KOPT-K1 (cell line): Measurements from ENCODE around the gene ALDOB.
"Not testable (repeated sequence)": the region's sequence is repeated elsewhere in the genome, so short reads cannot be mapped to it uniquely, and the experiment has no call there.

ENCODE experiments used
- H3K27ac ChIP-seq: fragments of 200-600 bp; sonication (generic); 2 replicates; pipeline ENCODE4 v1.5.1; 2016; ENCODE audit warnings: antibody characterized with exemption, mild to moderate bottlenecking, low read depth, low read length; ENCODE audit not compliant: poor library complexity, severe bottlenecking
- H3K36me3 ChIP-seq: fragments of 200-600 bp; sonication (generic); 2 replicates; pipeline ENCODE4 v1.5.1; 2017; ENCODE audit warnings: antibody characterized with exemption, mild to moderate bottlenecking, low read length, moderate library complexity; ENCODE audit not compliant: insufficient read depth
- H3K9me3 ChIP-seq: fragments of 200-600 bp; sonication (generic); 2 replicates; pipeline ENCODE4 v1.5.1; 2017; ENCODE audit warnings: antibody characterized with exemption, low read length, mild to moderate bottlenecking; ENCODE audit not compliant: insufficient read depth, poor library complexity, severe bottlenecking

The ALDOB gene

DNA sequence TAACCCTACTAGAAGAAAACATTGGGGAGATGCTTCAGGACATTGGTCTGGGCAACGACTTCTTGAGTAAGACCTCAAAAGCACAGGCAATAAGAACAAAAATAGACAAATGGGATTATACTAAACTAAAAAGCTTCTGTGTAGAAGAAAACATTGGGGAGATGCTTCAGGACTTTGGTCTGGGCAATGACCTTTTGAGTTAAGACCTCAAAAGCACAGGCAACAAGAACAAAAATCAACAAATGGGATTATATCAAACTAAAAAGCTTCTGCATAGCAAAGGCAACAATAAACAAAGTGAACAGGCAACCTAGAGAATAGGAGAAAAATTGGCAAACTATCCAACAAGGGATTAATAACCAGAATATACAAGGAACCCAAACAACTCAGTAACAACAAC is 40.9 kb downstream of the ALDOB start:
- Histone ChIP-seq H3K36me3 (peaks cover 40% of the 10 kb centered on the region), H3K27ac (no peak overlapping the region), H3K9me3 (peaks cover 29% of the 10 kb centered on the region)

DNA sequence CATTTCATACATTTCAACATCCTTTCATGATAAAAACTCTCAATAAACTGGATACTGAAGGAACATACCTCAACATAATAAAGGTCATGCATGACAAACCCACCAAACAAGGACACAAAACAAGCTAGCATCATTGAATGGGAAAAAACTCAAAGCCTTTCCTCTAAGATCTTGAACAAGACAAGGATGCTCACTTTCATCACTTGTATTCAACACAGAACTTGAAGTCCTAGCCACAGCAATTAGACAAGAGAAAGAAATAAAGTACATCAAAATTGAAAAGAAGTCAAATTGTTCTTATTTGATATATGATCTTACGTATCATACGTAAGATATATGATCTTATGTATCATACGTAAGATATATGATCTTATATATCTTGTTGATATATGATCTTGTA is 42.4 kb downstream of the ALDOB start:
- H3K27ac ChIP-seq: no peak overlapping the region
- H3K36me3 ChIP-seq: peaks cover 55% of the 10 kb centered on the region

DNA sequence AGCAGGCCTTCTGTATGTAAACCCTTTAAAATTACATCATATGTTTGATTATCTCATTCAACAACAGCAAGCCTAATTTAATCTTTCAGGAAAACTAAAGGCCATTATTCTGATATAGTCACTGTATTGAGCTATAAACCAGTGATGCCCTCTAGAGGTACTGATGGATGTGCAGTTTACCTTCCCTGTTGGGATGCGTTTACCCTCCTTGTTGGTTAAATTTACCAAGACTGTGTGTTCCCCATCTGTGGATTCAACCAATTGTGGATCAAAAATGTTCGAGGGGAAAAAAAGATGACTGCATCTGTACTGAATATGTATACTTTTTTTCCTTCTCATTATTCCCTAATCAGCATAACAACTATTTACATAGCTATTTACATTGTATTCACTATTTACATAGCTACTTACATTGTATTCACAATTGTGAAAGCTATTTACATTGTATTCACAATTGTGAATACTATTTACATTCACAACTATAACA is 47.0 kb downstream of the ALDOB start:
- peaks cover 47% of the 10 kb centered on the region for H3K36me3 ChIP-seq
- H3K27ac ChIP-seq: no peak overlapping the region
- H3K9me3 ChIP-seq: peaks cover 19% of the 10 kb centered on the region

More for the DNA sequence above, 42.4 kb downstream of the ALDOB start:
- H3K9me3 ChIP-seq: peaks cover 29% of the 10 kb centered on the region

DNA sequence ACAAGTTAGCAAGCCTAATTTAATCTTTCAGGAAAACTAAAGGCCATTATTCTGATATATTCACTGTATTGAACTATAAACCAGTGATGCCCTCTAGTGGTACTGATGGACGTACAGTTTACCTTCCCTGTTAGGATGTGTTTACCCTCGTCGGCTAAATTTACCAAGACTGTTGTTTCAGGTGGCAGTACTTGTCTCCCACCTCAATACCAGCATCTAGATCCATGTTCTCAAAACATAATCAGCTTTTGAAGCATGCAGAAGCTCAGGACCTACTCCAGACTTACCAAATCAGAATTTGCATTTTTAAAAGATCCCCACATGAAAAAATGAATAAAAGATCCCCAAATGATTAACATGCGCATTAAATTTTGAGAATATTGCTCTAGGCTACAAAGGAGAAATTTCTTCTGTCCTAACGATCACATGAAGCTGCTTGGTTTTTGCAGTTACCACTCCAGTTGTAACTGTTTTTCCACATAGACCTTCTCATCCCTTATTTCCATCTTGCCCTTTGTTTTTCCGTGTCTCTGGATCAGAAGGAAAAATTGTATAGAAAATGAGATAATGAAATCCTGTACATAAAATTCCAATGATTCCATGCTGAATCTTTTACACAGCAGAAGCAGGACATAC is 47.6 kb downstream of the ALDOB start:
- Histone ChIP-seq H3K9me3 (peaks cover 13% of the 10 kb centered on the region), H3K27ac (no peak overlapping the region), H3K36me3 (peaks cover 47% of the 10 kb centered on the region)

DNA sequence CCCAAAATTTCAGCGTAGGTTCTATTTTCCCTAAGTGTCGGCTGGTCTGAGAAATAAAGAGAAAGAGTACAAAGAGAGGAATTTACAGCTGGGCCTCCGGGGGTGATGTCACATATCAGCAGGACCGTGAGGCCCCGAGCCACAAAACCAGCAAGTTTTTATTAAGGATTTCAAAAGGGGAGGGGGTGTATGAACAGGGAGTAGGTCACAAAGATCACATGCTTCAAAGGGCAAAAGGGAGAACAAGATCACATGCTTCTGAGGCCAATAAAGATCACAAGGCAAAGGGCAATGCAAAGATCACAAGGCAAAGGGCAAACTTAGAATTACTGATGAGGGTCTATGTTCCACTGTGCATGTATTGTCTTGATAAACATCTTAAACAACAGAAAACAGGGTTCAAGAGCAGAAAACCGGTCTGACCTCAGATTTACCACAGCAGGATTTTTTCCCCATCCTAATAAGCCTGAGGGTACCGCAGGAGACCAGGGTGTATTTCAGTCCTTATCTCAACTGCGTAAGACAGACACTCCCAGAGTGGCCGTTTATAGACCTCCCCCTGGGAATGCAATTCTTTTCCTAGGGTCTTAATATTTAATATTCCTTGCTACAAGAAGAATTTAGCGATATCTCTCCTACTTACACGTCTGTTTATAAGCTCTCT is 50.6 kb downstream of the ALDOB start, which contains the start of gene BAAT:
BAAT (minus strand) TSS at position 134 of the 664 bp plus-strand sequence. CDS start 13,602 bp downstream, outside the sequence.
- Histone ChIP-seq H3K36me3 (peaks cover 35% of the 10 kb centered on the region), H3K9me3 (peaks cover 10% of the 10 kb centered on the region)
- not testable (repeated sequence) for H3K27ac ChIP-seq

DNA sequence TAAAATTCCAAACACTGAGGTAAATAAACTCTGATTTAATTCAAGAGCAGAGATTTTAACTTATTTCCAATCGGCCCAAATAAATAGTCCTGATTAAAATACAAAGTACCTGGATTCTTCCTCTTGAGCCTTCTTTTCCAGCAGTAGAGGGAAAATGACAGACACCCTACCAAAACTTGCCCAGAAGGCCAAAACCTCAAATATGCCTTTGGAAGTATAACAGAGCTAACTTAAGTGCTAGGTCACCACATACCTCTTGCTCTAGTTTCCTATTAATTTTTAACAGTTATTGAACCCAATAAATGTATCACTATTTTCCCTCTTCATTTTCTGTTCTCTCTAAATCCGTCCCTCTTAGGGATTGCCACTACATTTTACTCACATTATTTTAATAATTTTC is 52.2 kb downstream of the ALDOB start:
- H3K36me3 ChIP-seq: peaks cover 19% of the 10 kb centered on the region
- peaks cover 10% of the 10 kb centered on the region for H3K9me3 ChIP-seq
- H3K27ac ChIP-seq: no peak overlapping the region

DNA sequence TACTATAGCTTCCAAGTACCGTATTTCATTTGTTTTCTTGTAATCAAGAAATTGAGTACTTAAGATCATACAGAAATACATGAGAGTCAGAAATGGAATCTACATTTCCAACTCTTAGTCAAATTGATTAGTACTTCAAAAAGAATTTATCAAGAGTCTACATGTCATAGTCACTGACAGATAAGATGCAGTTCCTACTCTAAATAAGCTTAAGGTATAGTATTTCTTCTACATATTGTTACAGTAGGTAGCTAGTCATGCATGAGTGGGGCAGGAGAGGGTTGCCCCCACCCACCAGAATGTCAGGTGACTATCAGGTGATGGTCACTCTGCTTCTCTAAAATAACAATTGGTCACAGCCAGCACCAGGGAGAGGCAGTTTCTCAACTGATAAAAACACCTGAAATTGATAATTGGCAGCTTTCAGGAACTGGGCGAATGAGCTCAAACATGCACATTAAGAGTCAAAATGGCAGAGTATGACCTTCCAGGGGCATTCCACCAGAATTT is 53.7 kb downstream of the ALDOB start:
- Histone ChIP-seq H3K9me3 (peaks cover 10% of the 10 kb centered on the region), H3K36me3 (peaks cover 4% of the 10 kb centered on the region), H3K27ac (no peak overlapping the region)

DNA sequence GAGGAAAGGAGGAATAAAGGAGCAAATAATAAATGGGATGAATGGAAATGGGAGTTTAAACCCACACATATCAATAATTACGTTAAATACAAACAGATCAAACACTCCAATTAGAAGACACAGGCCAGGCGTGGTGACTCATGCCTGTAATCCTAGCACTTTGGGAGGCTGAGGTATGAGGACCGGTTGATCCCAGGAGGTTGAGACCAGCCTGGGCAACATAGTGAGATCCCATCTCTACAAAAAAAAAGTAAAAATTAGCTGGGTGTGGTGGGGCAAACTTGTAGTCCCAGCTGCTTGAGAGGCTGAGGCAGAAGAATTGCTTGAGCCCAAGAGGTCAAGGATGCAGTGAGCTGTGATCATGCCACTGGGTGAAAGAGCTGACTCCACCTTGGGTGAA is 54.5 kb downstream of the ALDOB start:
- no peak overlapping the region for H3K27ac ChIP-seq
- H3K9me3 ChIP-seq: peaks cover 10% of the 10 kb centered on the region

DNA sequence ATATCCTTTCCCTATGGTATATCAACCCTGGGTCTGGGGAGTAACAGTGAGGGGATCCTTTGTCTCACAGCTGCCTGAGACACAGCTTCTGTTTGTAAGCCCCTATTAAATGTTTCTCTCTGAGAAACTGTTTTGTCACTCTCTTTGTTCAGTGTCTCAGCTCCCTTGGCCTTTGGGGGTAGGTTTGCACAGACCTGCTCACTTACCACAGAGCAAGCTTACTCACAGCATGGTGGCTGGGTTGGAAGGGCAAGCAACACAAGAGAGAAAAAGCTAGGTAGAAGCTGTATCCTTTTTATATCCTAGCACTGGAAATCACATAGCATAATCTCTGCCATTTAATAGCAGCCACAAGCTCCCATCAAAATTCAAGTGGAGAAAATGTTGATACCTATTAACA is 55.3 kb downstream of the ALDOB start:
- Histone ChIP-seq H3K27ac (no peak overlapping the region), H3K36me3 (no peaks in the 10 kb centered on the region)

More for the DNA sequence above, 54.5 kb downstream of the ALDOB start:
- H3K36me3 ChIP-seq: no peaks in the 10 kb centered on the region

DNA sequence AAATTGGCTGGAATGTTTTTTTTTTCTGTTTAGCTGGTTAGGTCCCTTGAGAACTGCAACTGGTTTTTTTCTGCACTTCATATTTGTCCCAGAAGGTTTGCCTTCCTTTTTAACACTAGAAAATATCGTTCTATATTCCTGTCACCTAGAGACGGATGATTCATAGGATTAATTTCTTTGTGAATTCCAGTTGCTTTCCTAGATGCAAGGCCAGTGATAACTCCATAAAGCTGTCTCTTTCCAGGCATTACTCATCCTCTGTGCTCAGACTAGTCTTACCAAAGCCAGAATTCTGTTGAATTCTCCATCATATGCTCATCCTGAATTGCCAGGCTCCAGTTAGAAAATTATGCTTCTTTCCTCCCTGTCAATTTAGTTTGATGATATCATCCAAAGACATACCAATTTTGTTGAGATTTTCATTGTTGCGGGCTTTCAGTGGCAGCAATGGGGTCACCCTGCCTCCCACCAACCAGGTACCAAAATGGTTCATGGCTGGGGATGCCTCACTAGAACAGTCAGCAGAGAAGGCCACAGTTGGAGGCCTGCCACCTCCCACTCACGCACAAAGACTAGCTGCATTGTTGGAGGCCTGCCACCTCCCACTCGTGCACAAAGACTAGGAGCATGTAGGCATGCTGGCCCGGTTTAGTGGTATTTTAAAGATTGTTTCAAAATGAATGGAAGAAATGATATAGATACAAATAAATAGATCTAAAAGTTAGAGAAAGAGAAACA is 59.3 kb downstream of the ALDOB start:
- H3K9me3 ChIP-seq: no peaks in the 10 kb centered on the region
- no peak overlapping the region for H3K27ac ChIP-seq
- H3K36me3 ChIP-seq: no peaks in the 10 kb centered on the region

More for the DNA sequence above, 55.3 kb downstream of the ALDOB start:
- H3K9me3 ChIP-seq: peaks cover 8% of the 10 kb centered on the region

DNA sequence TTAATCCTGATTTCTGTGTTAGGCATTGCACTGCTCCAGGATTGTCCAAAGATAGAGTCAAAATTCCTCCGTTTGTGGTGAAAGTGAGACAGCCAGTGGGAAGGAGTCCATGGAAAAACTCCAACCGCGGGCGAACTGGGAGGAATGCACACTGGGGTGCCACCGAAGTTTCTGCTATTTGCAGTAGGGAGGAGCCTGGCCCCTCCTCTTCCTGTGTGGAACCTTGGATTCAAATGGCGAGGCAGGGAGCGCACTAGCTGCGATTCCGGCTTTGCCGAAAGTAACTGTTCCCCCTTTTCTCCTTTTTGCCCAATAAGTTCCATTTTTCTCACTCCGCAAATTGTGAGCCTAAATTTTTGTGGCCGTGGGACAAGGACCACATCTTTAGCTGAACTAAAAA is 60.0 kb downstream of the ALDOB start:
- no peaks in the 10 kb centered on the region for H3K36me3 ChIP-seq
- no peaks in the 10 kb centered on the region for H3K9me3 ChIP-seq
- H3K27ac ChIP-seq: no peak overlapping the region

DNA sequence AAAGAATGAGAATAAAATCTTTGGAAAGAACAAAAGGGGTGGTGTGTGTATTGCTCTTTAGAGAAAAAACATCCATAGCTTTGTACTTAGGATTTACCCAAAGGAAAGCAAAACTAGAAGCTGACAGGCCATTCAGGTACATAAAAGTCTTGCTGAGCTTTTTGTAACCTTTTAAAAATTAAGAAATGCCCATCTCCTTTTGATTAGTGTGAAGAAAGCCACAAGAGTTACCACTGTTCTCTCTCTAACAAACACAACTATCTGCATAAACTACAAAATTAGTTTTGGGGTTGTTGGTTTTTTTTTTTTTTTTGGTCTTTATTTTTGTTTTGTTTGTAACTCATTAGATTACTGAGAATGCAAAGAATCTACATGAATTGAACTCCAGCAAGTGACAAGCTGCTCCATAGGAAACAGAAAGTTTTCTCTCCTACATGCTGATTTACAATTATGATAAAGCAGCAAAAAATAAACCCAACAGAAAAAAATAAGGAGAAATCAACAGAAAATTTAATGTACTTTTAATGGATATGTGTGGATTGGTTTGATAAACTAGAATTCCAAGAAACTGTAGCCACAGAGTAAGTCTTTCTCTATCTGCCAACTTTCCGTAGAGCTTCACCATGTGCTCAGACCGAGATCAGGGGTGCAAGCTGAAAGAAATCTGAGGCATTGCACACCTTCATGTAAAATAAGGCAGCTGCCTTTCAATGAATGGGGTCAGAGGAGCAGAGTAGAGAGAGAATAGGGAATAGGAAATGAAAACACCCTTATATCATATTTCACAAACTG is 63.1 kb downstream of the ALDOB start:
- H3K27ac ChIP-seq: no peak overlapping the region
- H3K36me3 ChIP-seq: no peaks in the 10 kb centered on the region
- no peaks in the 10 kb centered on the region for H3K9me3 ChIP-seq

DNA sequence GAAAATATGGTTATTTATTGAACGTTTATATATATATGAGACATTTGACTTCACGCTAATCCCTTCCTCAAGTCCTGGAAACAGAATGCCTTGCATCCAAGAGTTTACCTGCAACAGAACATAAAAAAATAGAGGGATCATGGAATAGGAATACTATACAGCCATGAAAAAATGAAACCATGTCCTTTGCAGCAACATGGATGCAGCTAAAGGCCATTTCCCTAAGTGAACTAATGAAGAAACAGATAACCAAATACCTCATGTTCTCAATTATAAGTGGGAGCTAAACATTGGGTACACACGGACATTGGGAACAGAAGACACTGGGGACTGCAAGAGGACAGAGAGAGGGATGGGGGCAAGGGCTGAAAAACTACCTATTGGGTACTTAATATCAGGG is 63.8 kb downstream of the ALDOB start:
- no peak overlapping the region for H3K27ac ChIP-seq
- H3K9me3 ChIP-seq: no peaks in the 10 kb centered on the region
- no peaks in the 10 kb centered on the region for H3K36me3 ChIP-seq
